ENCODE results near the gene SIK3. TPM values are rescaled to one million over a fixed set of nuclear protein-coding genes. Genes with fewer than 3 reads are reported as not detected.

SIK3 gene
- polyA plus RNA-seq, 1 of the 3 experiments (the other 2 are of a cell fraction) = 5.1 TPM

GRCh38 chr11:116951762-116952161, 146.5 kb downstream of the SIK3 start:
- no peak for DNase-seq

More at GRCh38 chr11:116951762-116952161, 146.5 kb downstream of the SIK3 start:
- Histone ChIP-seq H3F3A (replicated peaks; ENCODE audit: insufficient read depth) (no peaks in the 10 kb centered on the region), H3K36me3 (replicated peaks in 1 of 2; ENCODE audit: control insufficient read depth in 1 of 2, insufficient read depth in 2 of 2, low read length in 1 of 2) (peaks cover 25 to 27% of the 10 kb centered on the region in 2 experiments), H3K27me3 (ENCODE audit: insufficient read depth) (no peaks in the 10 kb centered on the region), H3K79me2 (ENCODE audit: insufficient read depth) (no peaks in the 10 kb centered on the region), H3K4me3 (ENCODE audit: low read depth in 2 of 2, low read length in 1 of 2) (no peak overlapping the region), H3K27ac (ENCODE audit: low read depth in 2 of 2, low read length in 1 of 2) (no peak overlapping the region), H2AFZ (ENCODE audit: low read depth) (no peak overlapping the region), H3K9me2 (no peaks in the 10 kb centered on the region), H4K20me1 (ENCODE audit: insufficient read depth) (no peaks in the 10 kb centered on the region), H3K4me1 (ENCODE audit: control insufficient read depth in 1 of 2, insufficient read depth in 2 of 2, low read depth in 1 of 2, low read length in 1 of 2) (peaks cover 0 to 5% of the 10 kb centered on the region in 2 experiments; a peak in 1 of 4 replicates), H3K4me2 (no peak overlapping the region), H3K9ac (no peak overlapping the region), H3K9me3 (no peaks in the 10 kb centered on the region)
- TF ChIP-seq MAX (IDR thresholded peaks at IDR 0.05; ENCODE audit: low read depth) = no peak
- TF ChIP-seq TEAD4 (IDR thresholded peaks at IDR 0.05; ENCODE audit: borderline replicate concordance, insufficient read depth) = no peak
- no peak for TF ChIP-seq IRF3 (IDR thresholded peaks at IDR 0.05; ENCODE audit: low read depth, low read length)
- no peak for TF ChIP-seq EP300 (IDR thresholded peaks at IDR 0.05; ENCODE audit: borderline replicate concordance in 1 of 2, low read depth in 1 of 2, low read length in 1 of 2)
- TF ChIP-seq MXI1 (IDR thresholded peaks at IDR 0.05; ENCODE audit: low read depth, low read length) = no peak
- no peak for TF ChIP-seq TCF12 (IDR thresholded peaks at IDR 0.05)
- TF ChIP-seq FOSL2 (IDR thresholded peaks at IDR 0.05; ENCODE audit: borderline replicate concordance, low read depth) = no peak
- TF ChIP-seq CHD2 (IDR thresholded peaks at IDR 0.05; ENCODE audit: low read length, partially characterized antibody) = no peak
- TF ChIP-seq USF2 (IDR thresholded peaks at IDR 0.05; ENCODE audit: borderline replicate concordance, low read depth, low read length) = no peak
- TF ChIP-seq CTCF (IDR thresholded peaks at IDR 0.05) = no peak
- TF ChIP-seq SIN3A (IDR thresholded peaks at IDR 0.05; ENCODE audit: borderline replicate concordance, low read depth, low read length) = no peak
- no peak for TF ChIP-seq NRF1 (IDR thresholded peaks at IDR 0.05; ENCODE audit: low read depth, low read length)
- TF ChIP-seq RAD21 (IDR thresholded peaks at IDR 0.05; ENCODE audit: low read length) = no peak
- TF ChIP-seq RFX5 (IDR thresholded peaks at IDR 0.05; ENCODE audit: low read length) = no peak
- no peak for TF ChIP-seq GATA2 (CRISPR knock-in tag; IDR thresholded peaks at IDR 0.05)
- TF ChIP-seq NFIC (IDR thresholded peaks at IDR 0.05; ENCODE audit: borderline replicate concordance) = no peak
- no peak for TF ChIP-seq YY1 (IDR thresholded peaks at IDR 0.05; ENCODE audit: low read depth)
- CTCF ChIA-PET = interaction anchor here (1.1 to 1.3 kb wide), 2 partner anchors 13 to 154 kb away, joined by 3 to 4 read pairs; no protein-coding TSS in a partner anchor
- POLR2A ChIA-PET = no interaction called here
- WGBS (ENCODE audit: low lambda C conversion rate) = 94% methylated on average over 3 of the region's 3 CpGs
